VCaP (cell line): Measurements from ENCODE around the gene CLASRP.
A peak's percentile ranks its signal among the peaks of the same experiment; 100 is the strongest.

Source experiments
- H3K27ac ChIP-seq: fragments of 450-650 bp; 2 replicates; pipeline ENCODE4 v1.5.1; 2017
- CTCF ChIP-seq: fragments of 450-650 bp; conservative IDR thresholded peaks from 2 replicates; pipeline ENCODE4 v1.5.1; 2017; ENCODE audit warnings: mild to moderate bottlenecking, moderate library complexity

CLASRP gene

DNA sequence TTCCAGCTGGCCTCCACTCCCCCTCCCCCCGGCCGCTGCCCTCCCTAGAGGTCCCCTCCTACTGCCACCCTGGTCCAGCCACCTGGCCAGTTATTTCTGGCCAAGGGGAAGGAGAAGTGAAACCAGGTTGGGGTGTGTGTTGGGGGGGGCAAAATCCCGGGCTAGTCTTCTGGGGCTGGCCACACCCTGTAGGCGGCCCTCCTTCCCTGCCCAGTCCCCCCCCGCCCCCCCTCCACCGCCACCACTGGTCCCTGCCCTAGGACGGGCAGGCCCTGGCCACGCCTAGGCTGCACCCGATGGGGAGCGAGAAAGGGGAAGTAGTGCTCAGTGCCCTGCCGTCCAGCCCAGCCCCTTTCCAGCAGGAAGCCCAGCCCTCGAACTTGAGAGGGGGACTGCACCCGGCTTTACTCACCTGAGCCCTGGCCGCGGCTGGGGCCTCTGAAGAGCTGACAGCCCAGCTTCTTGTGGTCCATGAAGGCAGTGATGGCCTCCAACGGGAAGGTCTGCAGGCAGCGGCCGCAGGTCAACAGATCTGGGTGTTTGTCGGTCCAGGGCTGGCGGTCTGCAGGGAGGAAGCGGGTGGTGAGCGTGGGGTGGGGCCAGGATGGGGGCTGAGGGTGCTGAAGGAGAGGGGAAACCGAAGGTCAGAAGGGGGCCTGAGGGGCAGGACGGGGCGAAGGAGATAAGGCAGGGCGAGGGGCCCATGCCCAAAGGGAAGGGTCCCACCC, 36.6 kb downstream of the CLASRP start:
- no peak for TF ChIP-seq CTCF
- H3K27ac ChIP-seq: peak overlapping the region; percentile 91

DNA sequence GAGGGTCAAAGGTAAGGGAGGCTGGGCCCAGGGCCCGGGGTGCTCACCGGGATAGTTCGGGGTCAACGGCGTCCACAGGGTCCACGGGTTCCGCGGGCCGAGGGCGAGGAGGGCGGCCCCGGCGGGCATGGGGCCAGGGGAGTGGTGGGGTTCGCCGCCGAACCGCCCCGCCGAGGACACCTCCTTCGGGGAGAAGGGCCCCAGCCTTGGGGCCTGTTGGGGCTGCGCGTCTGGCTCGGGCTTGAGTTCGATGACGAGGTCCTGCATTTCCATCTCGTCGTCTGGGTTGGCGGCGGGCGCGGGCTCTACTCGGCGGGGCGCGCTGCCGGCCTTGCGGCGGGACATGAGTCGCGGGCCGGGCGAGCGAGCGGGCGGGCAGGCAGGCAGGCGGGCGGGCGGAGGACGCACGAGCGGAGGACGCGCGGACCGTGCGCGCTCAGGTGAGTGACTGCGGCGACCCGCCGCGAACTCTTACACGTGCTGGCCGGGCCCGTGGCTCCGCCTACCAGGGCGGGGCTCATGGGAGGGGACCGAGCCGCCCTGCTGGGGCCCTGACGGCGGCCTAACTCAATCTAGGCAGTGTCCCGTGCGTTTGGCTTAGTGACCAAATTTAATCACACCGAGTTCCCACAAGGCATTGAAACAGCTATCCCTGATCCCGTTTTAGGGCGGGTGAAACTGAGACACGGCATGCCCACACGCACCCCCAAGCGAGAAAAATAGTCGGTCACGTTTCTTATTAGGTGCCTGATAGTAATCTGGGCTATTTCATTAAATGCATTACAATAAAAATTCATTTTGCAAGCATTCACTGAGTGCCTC, 37.4 kb downstream of the CLASRP start, which contains the start of gene ZNF296:
TSS of gene ZNF296 (minus strand) at position 450 of the 822 bp plus-strand sequence. CDS start at position 345, 105 bp downstream.
- TF ChIP-seq CTCF: no peak
- peak within 1 kb of the TSS; percentile 91 for H3K27ac ChIP-seq

DNA sequence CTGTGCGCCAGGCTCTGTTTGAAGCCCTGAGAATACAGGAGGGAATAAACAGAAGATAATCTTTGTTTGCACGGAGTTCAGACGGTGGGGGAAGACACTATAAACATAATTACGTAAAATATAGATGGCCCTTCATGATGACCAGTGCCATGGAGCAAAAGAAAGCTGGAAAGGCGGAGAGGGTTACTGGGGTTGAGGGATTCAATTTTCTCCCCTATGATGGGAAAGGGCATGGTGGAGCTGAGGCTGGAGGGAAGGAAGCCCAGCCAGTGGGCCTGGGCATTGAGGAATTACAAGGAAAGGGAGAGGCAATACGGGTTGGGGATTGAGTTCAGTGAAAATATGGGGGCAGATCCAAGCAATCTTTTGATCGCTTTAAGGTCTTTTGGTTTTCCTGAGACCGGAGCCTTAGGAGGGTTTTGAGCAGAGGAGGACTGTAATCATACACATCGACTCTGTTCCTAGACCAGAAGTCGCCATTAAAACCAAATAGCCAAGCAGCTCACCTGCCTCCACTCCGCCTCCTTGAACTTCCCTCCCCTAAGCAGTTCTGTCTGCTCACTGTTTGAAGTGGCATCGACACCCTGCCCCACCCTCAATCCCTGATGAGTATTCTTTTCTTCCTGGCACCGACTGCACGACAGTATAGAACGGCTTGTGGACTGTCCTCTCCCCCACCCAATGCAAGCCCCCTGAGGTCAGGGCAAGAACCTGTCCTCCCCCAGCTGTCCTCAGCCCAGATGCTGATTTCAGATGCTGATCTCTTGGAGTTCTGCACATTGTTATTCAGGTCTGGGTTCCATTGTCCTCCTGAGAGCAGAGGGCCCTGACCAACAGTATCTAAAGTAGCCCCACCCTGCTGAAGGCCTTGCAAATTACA, 38.2 kb downstream of the CLASRP start:
- H3K27ac ChIP-seq: peak overlapping the region; percentile 91
- no peak for TF ChIP-seq CTCF

DNA sequence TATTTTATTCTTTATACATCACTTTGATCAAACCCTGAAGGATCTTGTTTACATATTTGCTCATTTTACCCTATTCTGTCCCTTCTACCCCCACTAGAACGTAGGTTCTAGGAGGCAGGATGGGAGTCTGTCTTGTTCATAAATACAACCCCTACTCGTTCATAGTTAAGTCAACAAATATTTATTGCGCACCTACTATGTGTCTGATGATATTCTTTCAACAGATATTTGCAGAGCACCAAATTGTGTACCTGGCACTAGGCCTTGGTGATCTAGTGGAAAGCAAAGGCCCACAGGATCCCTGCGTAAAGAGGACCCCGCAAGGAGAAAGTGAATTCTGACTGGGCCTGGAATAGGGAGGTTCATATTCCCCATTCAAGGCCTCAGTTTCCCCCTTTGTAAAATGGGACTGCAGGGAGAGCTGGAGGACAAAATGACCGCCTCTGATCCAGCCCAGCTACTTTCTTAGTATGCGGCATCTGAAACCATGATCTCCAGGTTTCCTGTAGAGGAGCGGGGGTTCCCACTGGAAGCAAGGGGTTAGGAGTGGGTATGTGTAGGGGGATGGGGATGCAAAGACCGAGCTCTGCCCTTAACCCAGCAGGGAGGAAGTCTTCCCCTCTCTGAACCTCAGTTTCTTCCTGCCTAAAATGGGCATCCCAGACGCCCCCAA, 39.7 kb downstream of the CLASRP start:
- TF ChIP-seq CTCF: no peak
- peak overlapping the region; percentile 91 for H3K27ac ChIP-seq

- TF ChIP-seq CTCF: peak; percentile 50
- H3K27ac ChIP-seq: peak within 1 kb of the TSS; percentile 91
These were observed 40.4 kb downstream of the CLASRP start, which contains the start of gene GEMIN7 for GRCh38 chr19:45079063-45079910. Gene GEMIN7, plus strand, starts transcription at chr19:45079260. Its CDS starts 10,855 bp downstream, at chr19:45090115.

GRCh38 chr19:45079911-45080370, 41.1 kb downstream of the CLASRP start:
- no peak for TF ChIP-seq CTCF
- peak overlapping the region; percentile 91 for H3K27ac ChIP-seq
